ENCODE data around the gene ANKS1B.

GRCh38 chr12:98861251-98861650, 1123.5 kb downstream of the ANKS1B start:
- no peak for TF ChIP-seq CTCF (IDR thresholded peaks at IDR 0.05)
- no peak for TF ChIP-seq POLR2A (IDR thresholded peaks at IDR 0.05)
